ENCODE results near the gene YY1. TPM values are rescaled to one million over a fixed set of nuclear protein-coding genes. Genes with fewer than 3 reads are reported as not detected.
"Not testable (repeated sequence)": the region's sequence is repeated elsewhere in the genome, so short reads cannot be mapped to it uniquely, and the experiment has no call there.

The YY1 gene
- total and polyA plus RNA-seq, 9 of the 15 experiments (the other 6 are each of a cell fraction or from before 2014, with no cell fraction given) = 20.8 to 74.2 (median 46.7) TPM

- Histone ChIP-seq H3K9me3 (replicated peaks; ENCODE audit: control insufficient read depth, insufficient read depth, low read depth, low read length) (no peaks in the 10 kb centered on the region), H3K27ac (ENCODE audit: extremely low read depth, low read depth, low read length) (no peak overlapping the region), H3K27me3 (ENCODE audit: control insufficient read depth in 2 of 2, insufficient read depth in 2 of 2, low read length in 2 of 2) (no peaks in the 10 kb centered on the region), H2AFZ (ENCODE audit: low read depth, low read length) (no peak overlapping the region), H3K36me3 (ENCODE audit: control insufficient read depth, insufficient read depth, low read length) (no peaks in the 10 kb centered on the region), H4K20me1 (replicated peaks; ENCODE audit: control insufficient read depth, insufficient read depth, low read length) (no peaks in the 10 kb centered on the region; the same call in 1 of the 2 replicates), H3K4me3 (no peak overlapping the region), H3K9ac (ENCODE audit: insufficient read depth in 1 of 2, low read depth in 2 of 2, low read length in 2 of 2) (no peak overlapping the region), H3K4me2 (ENCODE audit: insufficient read depth, low read length) (no peak overlapping the region), H3K9me1 (ENCODE audit: control insufficient read depth, insufficient read depth, low read length) (peaks cover 4% of the 10 kb centered on the region), H3K4me1 (replicated peaks in 1 of 2; ENCODE audit: control insufficient read depth in 2 of 2, insufficient read depth in 2 of 2, low read length in 2 of 2) (peaks cover 17 to 50% of the 10 kb centered on the region in 2 experiments; a peak in 4 of 5 replicates), H3K79me2 (ENCODE audit: control insufficient read depth, insufficient read depth, low read length) (no peaks in the 10 kb centered on the region)
- TF ChIP-seq CREB3L1 (IDR thresholded peaks at IDR 0.05; ENCODE audit: borderline replicate concordance, low read depth) (no peak), UBTF (IDR thresholded peaks at IDR 0.05; ENCODE audit: borderline replicate concordance in 1 of 2, low read depth in 2 of 2, low read length in 2 of 2) (no peak), E2F6 (IDR thresholded peaks at IDR 0.05; ENCODE audit: borderline replicate concordance in 1 of 2, extremely low read depth in 1 of 2, insufficient read depth in 1 of 2, insufficient read length in 1 of 2, low read depth in 1 of 2, low read length in 1 of 2, poor library complexity in 1 of 2, severe bottlenecking in 1 of 2) (peak; percentile 13 to 29), ZNF184 (CRISPR knock-in tag; IDR thresholded peaks at IDR 0.05) (no peak), HMG20B (CRISPR knock-in tag; IDR thresholded peaks at IDR 0.05) (no peak)
- ATAC-seq = no peak
- CTCF ChIA-PET (ENCODE audit: low intra/inter-chr PET ratio) = no interaction called here
- DNase-seq (ENCODE audit: extremely low read depth in 1 of 4, low spot score in 3 of 4) = no peak
- intact Hi-C loops (cut with micrococcal nuclease) = loop anchor here (5.0 kb wide), 1 partner anchor 69 kb away; the partner anchor contains the start of gene WDR25
- WGBS (ENCODE audit: insufficient coverage, low coverage, missing lambda C conversion rate) = 69% methylated on average over 4 of the region's 5 CpGs
- POLR2A ChIA-PET = no interaction called here
- no TSS peak for BruUV-seq (replicated peaks)
- in situ Hi-C loops (cut with MboI) = no loop called here
- no peak for FAIRE-seq
Measured at GRCh38 chr14:100307766-100308426, 69.0 kb downstream of the YY1 start.

- H3K36me3 ChIP-seq (ENCODE audit: control insufficient read depth, insufficient read depth, low read length); H3K27me3 ChIP-seq (ENCODE audit: control insufficient read depth in 2 of 2, insufficient read depth in 2 of 2, low read length in 2 of 2); H3K4me3 ChIP-seq; BruUV-seq (replicated peaks); ATAC-seq; CTCF ChIA-PET (ENCODE audit: low intra/inter-chr PET ratio); H3K4me2 ChIP-seq (ENCODE audit: insufficient read depth, low read length); H3K9me1 ChIP-seq (ENCODE audit: control insufficient read depth, insufficient read depth, low read length); H3K27ac ChIP-seq (ENCODE audit: extremely low read depth, low read depth, low read length); H2AFZ ChIP-seq (ENCODE audit: low read depth, low read length); H3K79me2 ChIP-seq (ENCODE audit: control insufficient read depth, insufficient read depth, low read length); in situ Hi-C loops (cut with MboI); H3K9ac ChIP-seq (ENCODE audit: insufficient read depth in 1 of 2, low read depth in 2 of 2, low read length in 2 of 2); H4K20me1 ChIP-seq (replicated peaks; ENCODE audit: control insufficient read depth, insufficient read depth, low read length); DNase-seq (ENCODE audit: extremely low read depth in 1 of 4, low spot score in 3 of 4); FAIRE-seq; H3K9me3 ChIP-seq (replicated peaks; ENCODE audit: control insufficient read depth, insufficient read depth, low read depth, low read length); POLR2A ChIA-PET: not testable (repeated sequence)
- H3K4me1 ChIP-seq (replicated peaks in 1 of 2; ENCODE audit: control insufficient read depth in 2 of 2, insufficient read depth in 2 of 2, low read length in 2 of 2) = peaks cover 20 to 52% of the 10 kb centered on the region in 2 experiments; a peak in 4 of 5 replicates
- 94% methylated on average over 3 of the region's 6 CpGs for WGBS (ENCODE audit: insufficient coverage, low coverage, missing lambda C conversion rate)
- intact Hi-C loops (cut with micrococcal nuclease) = loop anchor here (5.0 kb wide), 1 partner anchor 69 kb away; the partner anchor contains the start of gene WDR25
Measured at GRCh38 chr14:100308427-100308792, 69.5 kb downstream of the YY1 start.
